GM18517 (cell line): ENCODE results near the gene DYSF.

Source experiments
- ATAC-seq: cut with Tn5 transposase; IDR thresholded peaks from one replicate; pipeline ENCODE4 v1.9.1; 2021; ENCODE audit warnings: mild to moderate bottlenecking, moderate library complexity; ENCODE audit not compliant: unreplicated experiment

Gene DYSF

GRCh38 chr2:71521436-71521950, 68.1 kb downstream of the DYSF start:
- ATAC-seq: no peak

- no peak for ATAC-seq
Observed at GRCh38 chr2:71524476-71524875, 71.1 kb downstream of the DYSF start.

DNA sequence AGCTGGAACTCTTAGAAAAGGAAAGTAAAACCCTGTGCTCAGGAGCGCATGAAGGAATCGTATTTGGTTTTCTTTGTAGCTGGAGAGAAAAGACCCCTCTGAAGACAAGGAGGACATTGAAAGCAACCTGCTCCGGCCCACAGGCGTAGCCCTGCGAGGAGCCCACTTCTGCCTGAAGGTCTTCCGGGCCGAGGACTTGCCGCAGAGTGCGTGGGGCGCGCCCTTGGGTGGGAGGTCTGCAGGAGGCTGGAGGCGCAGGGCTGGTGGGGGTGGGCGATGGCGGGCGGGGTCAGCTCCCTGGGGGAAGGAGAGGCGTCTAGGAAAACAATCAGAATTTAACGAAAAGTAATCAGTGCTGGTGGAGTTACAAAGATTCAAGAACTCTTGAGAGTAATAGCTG, 72.8 kb downstream of the DYSF start:
- ATAC-seq: no peak

DNA sequence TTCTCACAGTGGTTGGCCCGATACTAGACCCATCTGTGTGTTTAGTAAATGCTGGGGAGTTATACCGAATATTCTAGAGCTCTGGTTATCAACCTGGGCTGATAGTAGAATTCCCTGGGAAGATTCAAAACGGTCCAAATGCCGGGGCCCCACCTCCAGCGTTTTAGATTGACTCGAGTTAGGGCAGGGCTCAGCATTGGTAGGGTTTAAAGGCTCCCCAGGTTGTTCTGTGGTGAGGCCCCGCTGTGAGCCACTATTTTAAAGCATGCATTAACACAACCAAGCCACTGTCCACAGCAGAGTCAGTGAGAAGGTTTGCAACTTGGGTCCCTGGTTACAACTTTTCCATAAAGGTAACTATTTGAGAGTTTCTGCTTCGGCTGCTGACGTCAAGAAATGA, 73.6 kb downstream of the DYSF start:
- no peak for ATAC-seq

- no peak for ATAC-seq
Observed at GRCh38 chr2:71528131-71528591, 74.8 kb downstream of the DYSF start.

DNA sequence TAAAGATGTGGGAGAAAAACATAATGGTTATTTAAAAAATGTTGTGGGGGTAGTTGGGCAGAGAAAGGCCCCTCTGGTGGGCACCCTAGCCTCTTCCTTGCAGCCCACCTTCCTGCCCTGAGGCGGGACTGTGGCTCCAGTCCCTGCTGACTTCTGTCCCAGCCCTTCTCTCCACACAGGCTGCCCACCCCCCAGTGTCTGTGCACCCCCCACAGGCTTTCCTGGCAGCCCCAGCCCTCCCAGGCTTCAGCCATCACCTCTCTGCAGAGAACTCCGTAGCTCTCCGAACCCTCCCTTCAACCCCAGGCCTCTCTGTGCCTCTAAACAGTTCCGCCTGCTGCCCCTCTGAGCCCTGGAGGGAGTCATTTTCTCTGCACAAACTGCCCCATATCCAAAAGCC, 75.4 kb downstream of the DYSF start:
- no peak for ATAC-seq

DNA sequence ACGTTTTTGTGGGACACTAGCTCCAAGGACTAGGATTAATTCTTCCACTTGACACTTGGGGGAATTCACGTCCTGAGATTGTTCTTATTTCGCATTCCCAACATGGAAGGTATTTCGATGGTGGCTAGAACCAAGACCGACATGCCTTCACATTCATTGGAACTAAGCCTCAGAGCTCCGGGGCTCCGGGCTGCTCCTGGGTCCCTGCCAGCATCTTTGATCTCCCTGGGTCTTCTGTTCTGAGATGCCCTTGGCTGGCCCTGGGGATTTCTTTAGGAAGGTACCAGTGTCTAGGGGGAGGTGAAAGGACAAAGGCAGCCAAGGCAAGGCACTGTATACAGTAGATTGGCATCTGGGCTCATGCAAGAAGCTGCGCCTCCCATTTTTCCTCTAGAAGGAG, 76.8 kb downstream of the DYSF start:
- ATAC-seq: no peak

DNA sequence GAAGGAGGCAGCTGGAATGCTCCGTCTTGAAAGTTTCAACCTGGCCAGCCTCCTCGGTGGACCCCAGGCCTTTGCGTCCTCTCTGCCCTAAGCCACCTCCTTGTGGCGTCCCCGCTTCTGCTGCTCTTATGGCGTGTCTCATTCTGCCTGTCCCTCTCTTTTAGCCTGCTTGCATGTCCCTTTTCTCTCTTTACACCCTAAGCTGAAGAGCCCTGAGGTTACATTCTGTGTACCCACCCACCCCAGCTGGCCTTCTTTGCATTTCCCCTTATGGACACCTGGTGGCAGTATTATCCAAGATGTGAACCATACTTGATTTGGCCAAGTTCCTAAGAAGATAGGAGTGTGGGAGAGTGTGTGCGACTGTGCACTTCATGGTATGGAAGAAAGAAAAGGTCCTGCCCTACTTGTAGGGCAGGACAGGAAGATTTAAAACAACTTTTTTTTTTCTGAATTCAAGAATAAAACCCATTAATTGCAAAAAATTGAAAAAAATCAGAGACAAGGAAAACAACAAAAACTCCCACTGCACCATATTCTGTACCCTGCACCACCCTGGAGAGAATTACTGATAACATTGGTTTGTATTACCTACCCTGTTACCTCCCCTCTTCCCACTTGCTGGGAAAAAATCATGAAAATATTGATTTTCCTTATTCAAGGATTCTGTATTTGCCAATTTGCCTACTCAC, 77.4 kb downstream of the DYSF start:
- ATAC-seq: no peak

- ATAC-seq: no peak
Observed at GRCh38 chr2:71531522-71532047, 78.2 kb downstream of the DYSF start.

GRCh38 chr2:71532327-71532726, 79.0 kb downstream of the DYSF start:
- no peak for ATAC-seq

- ATAC-seq: no peak
Observed at GRCh38 chr2:71534201-71534600, 80.8 kb downstream of the DYSF start.

- no peak for ATAC-seq
Observed at GRCh38 chr2:71534826-71535225, 81.5 kb downstream of the DYSF start.

DNA sequence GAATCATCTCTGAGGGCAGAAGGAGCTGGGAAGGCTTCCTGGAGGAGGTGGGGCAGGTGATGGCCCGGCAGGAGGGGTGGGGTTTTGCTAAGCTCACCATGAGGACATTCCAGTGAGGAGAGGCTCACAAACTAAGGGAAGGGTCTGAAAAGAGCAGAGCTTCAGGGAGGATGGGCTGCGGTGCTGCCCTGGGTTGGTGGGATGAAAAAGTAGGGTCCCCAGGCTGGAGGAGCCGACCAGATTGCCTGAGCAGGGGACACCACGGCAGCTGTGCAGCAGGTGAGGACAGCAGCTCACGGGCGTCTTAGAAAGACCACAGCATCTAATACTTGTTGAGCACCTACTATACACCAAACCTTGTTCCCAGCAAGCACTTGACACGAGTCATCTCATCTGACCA, 82.2 kb downstream of the DYSF start:
- ATAC-seq: no peak

GRCh38 chr2:71536226-71536671, 82.9 kb downstream of the DYSF start:
- ATAC-seq: no peak

DNA sequence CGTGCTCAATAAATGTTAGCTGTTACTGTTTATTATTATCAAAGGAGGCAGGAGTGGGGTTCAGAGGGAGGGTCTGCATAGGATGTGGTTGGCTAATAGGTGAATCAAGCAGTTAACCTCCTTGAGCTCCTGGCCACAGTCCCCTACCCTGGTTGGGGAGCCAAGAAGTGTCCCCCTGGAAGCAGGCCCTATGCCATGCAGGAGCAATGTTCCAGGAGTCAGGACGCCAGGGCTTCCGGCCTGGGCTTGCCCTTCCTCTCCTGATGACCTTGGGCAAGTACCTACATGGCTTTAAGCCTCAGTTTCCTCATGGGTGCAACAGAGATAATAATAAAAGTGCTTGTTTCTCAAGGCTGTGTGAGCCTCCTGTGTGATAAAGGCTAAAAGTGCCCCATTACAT, 84.9 kb downstream of the DYSF start:
- no peak for ATAC-seq

DNA sequence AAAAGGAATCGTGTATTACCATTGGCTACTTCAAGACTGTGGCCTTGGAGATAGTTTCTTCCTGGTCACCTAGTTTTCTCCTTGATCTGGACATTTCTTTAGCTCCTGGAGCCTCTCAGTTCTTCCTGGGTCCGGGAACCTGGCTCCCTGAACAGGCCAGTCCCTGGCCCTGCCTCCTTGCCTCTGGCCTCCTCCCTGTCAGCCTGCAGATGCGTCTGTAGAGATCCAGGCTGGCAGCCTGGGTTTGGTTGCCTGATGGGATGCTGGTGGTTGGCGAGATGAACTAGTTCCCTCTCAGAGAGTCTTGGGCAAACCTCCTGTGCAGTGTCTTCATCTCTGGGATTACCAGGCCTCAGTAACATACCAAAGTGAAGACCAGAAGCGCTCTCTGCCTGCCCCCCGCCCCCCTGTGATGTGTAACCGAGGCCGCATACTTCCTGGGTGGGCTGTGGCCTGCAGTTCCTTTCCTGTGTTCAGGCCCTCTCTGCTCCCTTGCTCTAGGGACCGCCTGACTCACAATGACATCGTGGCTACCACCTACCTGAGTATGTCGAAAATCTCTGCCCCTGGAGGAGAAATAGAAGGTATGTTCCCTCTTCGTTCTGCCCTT, 85.4 kb downstream of the DYSF start:
- ATAC-seq: no peak

GRCh38 chr2:71540818-71541217, 87.5 kb downstream of the DYSF start:
- ATAC-seq: no peak

DNA sequence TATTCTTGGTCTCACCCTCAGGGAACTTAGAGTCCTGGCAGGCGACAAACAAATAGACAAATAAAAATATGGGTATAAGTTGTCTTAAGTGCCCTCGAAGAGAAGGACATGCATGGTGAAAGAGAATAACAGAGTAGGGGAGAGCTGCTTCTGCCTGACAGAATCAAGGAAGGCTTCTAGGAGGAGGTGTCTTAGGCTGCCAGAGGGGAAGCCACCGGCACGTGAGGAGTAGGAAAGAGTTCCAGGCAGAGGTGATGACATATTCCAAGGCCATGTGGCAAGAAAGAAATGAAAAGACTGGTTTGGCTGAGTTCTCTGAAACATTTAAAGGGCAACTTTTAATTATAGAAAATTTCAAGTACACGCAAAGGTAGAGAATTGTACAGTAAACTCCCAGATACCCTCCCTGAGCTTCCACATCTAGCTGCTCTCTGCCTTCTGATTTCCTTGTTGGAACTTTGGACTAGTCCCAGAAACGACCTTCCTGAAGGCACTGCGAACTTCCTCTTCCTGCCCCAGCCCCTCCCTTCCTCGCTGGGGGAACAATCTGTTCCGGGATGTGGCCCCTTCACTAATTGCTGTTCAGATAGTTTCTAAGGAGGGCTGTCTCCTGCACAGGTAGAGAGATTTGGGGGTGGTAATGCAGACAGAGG, 91.7 kb downstream of the DYSF start:
- no peak for ATAC-seq

GRCh38 chr2:71545572-71546274, 92.4 kb downstream of the DYSF start:
- ATAC-seq: no peak

- no peak for ATAC-seq
Observed at GRCh38 chr2:71546275-71546638, 92.9 kb downstream of the DYSF start.

DNA sequence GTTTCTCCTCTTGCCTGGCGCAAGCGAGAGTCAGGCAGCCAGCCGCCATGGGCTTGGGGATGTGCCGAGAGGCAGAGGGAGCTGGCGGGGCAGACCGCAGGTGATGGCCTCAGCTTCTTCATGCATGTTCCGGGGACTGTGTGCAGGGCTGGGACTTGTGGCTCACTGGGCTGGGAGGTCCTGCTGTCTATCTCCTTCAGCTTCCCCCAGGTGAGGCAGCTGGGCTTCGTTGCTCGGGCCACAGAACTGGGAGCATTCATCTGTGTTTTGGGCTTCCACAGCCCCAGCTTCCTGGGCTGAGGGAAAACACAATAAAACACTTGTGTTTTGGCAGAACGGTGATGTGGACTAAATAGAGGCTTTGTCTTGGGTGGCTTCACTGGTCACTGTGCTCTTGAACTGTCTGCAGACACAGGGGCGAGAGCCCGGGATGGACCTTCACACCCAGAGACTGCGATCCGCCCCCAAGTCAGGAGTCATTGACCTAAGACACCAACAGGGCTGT, 93.5 kb downstream of the DYSF start:
- ATAC-seq: no peak
